HG03060 (cell line): ENCODE results near the gene OR6T1.

Experiments
- ATAC-seq: cut with Tn5 transposase; IDR thresholded peaks from one replicate; pipeline ENCODE4 v1.9.1; 2021; ENCODE audit warnings: low read depth, moderate number of reproducible peaks; ENCODE audit not compliant: unreplicated experiment

The OR6T1 gene

GRCh38 chr11:123943738-123944137 lies at the start of gene OR6T1:
OR6T1 (minus strand) TSS chr11:123943838; CDS start chr11:123943838, 0 bp downstream.
- no peak for ATAC-seq

GRCh38 chr11:123979311-123979710 lies 35.7 kb upstream of the OR6T1 start:
- no peak for ATAC-seq

GRCh38 chr11:123977731-123978347 lies 34.2 kb upstream of the OR6T1 start, which contains the start of gene OR10S1:
OR10S1 (minus strand) TSS chr11:123977781; CDS start chr11:123977664, 117 bp downstream.
- no peak for ATAC-seq

DNA sequence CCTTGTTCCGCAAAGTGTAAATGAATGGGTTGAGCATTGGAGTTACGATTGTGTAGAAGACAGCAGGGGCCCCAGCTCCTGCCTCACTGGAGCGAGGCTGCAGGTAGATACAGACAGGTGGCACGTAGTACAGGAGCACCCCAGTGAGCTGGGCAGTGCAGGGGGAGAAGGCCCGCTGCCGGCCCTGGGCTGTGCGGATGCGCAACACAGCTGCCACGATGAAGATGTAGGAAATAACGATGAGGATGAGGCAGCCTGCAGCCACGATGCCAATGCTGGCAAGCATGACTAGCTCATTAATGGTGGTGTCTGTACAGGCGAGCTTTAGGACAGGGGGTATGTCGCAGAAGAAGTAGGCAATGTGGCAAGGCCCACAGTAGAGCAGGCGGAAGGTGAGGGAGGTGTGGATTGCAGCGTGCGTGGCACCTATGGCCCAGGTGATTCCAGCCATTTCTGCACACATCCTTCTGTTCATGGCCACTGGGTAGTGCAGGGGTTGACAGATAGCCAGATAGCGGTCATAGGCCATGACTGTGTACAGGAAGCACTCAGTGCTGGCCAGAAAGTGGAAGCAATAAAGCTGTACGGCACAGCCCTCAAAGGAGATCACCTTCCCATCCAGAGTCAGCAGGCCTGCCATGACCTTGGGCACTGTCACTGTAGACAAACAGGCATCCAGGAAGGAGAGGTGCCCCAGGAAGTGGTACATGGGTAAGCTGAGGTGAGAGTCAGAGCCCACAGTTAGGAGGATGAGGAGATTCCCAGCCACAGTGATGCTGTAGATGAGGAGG lies 33.3 kb upstream of the OR6T1 start:
- no peak for ATAC-seq

GRCh38 chr11:123973816-123974215 lies 30.2 kb upstream of the OR6T1 start:
- no peak for ATAC-seq

- no peak for ATAC-seq
Observed at GRCh38 chr11:123956752-123957151, 13.1 kb upstream of the OR6T1 start.

- ATAC-seq, result no peak
Observed at GRCh38 chr11:123945132-123945531, 1.5 kb upstream of the OR6T1 start.

GRCh38 chr11:123942413-123942812 lies 1.2 kb downstream of the OR6T1 start:
- ATAC-seq, result no peak

- no peak for ATAC-seq
Observed at GRCh38 chr11:123939317-123939716, 4.3 kb downstream of the OR6T1 start, which contains the start of gene OR4D5. OR4D5 (plus strand) TSS chr11:123939617; CDS start chr11:123939617, 0 bp downstream.

DNA sequence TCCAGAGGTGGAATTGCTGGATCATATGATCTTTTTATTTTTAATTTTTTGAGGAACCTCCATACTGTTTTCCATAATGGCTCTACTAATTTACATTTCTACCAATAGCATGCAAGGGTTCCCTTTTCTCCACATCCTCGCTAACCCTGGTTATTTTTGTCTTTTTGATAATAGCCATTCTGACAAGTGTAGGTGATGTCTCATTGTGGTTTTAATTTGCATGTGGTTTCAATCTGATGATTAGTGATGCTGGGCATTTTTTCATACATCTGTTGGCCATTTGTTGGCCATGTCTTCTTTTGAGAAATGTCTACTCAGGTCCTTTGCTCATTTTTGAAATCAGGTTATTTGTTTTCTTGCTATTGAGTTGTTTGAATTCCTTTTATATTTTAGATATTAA lies 19.6 kb downstream of the OR6T1 start:
- no peak for ATAC-seq

- ATAC-seq, result no peak
Observed at GRCh38 chr11:123920943-123921342, 22.7 kb downstream of the OR6T1 start.

DNA sequence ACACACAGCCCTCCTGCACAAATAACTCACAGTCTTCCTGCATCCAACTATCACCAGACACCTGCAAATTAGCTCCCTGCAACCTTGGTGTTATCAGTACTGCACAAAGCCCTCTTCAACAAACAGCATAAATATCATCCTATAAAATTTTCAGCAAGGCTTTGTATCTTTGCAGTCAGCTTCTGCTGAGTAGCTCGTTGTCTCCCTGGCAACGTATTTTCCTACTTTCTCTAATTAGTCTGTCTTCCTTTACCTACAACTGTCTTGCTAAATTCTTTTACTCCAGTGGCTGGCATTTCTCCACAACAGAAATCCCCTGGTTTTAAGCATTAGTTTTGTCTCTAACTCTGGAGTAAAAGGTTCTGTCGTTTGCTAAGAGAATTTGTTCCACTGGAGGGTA lies 37.8 kb downstream of the OR6T1 start:
- ATAC-seq, result no peak

DNA sequence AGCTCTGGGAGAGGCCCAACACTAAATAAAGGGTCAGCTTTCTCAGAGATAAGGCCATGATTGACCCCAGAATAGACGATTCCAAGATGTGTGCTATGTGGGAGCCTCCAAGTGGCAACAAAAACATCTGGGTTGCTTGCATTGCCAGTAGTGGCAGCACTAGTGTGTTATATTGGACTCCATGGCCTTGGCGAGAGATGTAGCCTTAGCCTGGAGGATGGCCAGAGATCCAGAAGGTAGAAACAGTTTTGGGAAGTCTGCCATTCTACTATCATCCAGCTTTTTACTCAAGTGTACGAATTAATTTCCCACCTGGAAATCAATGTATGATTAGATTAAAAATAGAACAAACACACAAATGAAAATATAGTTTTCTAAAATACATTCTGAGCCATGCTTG lies 38.7 kb downstream of the OR6T1 start:
- no peak for ATAC-seq

DNA sequence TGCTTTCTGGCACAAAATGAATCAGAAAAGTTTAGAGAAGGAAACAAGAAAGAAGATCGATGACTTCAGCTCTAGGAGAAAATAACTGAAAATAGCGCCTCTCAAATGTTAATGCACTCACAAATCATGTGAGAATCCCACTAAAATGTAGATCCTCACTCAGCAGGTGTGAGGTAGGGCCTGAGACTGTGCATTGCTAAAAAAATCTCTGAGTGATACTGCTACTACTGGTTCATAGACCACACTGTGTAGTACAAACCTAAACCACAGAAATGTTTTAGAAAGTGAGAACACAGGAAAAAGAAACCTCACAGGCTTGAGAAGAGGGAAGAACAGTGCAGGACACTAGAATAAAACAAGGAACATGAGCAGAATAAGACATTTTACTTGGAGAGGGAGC lies 39.7 kb downstream of the OR6T1 start:
- ATAC-seq, result peak; percentile 84

- ATAC-seq, result no peak
Observed at GRCh38 chr11:123901867-123902266, 41.8 kb downstream of the OR6T1 start, which contains the start of gene OR8D4. OR8D4 (plus strand) TSS chr11:123902167; CDS start chr11:123906432, 4,265 bp downstream.

GRCh38 chr11:123899792-123900191 lies 43.8 kb downstream of the OR6T1 start:
- ATAC-seq, result no peak
